22Rv1 (cell line): ENCODE data around the gene RSBN1L.

ENCODE experiments used
- H3K27ac ChIP-seq: fragments of 450-650 bp; 2 replicates; pipeline ENCODE4 v1.5.1; 2017
- CTCF ChIP-seq: fragments of 450-650 bp; IDR thresholded peaks from 2 replicates; pipeline ENCODE4 v1.5.1; 2017; ENCODE audit warnings: mild to moderate bottlenecking
- ZFX ChIP-seq: fragments of 450-650 bp; IDR thresholded peaks from 2 replicates; pipeline ENCODE4 v1.6.1; 2017; ENCODE audit warnings: antibody characterized with exemption, borderline replicate concordance

RSBN1L gene

GRCh38 chr7:77824636-77825035, 128.4 kb downstream of the RSBN1L start:
- no peak overlapping the region for H3K27ac ChIP-seq
- TF ChIP-seq CTCF (no peak), ZFX (no peak)

DNA sequence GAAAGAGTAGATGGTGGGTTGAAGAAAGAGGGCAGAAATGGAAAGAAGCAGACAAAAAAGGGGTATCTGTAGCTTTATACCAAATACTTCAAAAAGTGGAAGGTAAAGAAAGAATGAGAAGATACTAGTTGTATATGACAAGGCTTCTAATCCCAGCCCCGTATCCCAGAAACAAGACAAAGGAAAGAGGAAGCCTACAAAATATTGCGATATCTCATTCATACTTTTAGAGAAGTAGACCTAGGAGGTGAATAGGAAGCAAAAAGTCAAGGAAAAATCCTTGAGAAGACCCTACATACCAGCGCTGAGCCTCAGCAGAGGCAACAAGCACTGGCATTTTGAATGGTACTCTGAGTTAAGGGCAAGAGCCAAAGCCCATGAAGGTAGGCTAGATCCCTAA, 128.9 kb downstream of the RSBN1L start:
- no peak overlapping the region for H3K27ac ChIP-seq
- no peak for TF ChIP-seq CTCF

GRCh38 chr7:77826300-77826699, 130.0 kb downstream of the RSBN1L start:
- TF ChIP-seq ZFX (no peak), CTCF (no peak)
- H3K27ac ChIP-seq = no peak overlapping the region

GRCh38 chr7:77827999-77828398, 131.7 kb downstream of the RSBN1L start:
- H3K27ac ChIP-seq = no peak overlapping the region
- TF ChIP-seq ZFX (no peak), CTCF (no peak)

DNA sequence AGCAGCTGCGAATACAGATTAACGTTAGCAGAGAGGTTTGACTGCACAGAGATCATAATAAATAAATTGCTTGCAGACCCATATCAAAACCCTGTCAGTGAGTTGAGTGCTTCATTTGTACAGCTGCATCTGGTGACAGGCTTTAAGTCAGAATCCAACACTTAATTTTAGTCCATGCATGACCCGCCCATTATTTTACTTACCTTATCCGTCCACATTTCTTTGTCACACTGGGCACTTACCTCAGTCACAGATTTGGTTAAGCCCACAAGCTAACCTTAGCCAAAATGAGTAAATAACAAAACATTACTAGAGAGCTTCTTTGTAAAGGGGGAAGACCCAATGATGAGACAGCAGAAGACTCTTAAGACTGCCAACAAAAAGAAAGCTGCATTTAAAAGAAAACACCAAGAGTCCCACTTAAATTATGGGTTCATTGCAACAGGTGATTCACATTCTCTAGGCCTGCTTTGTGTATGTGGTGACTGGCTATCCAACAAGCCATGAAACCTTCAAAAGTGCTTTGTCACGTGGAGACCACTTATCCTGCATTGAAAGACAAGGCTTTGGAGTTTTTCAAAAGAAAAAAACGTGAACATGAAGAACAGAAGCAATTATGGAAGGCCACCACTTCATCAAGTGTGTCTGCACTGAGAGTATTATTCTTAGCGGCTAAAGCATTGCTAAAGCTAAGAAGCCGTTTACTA, 134.5 kb downstream of the RSBN1L start:
- no peak overlapping the region for H3K27ac ChIP-seq
- no peak for TF ChIP-seq CTCF
- TF ChIP-seq ZFX = no peak

DNA sequence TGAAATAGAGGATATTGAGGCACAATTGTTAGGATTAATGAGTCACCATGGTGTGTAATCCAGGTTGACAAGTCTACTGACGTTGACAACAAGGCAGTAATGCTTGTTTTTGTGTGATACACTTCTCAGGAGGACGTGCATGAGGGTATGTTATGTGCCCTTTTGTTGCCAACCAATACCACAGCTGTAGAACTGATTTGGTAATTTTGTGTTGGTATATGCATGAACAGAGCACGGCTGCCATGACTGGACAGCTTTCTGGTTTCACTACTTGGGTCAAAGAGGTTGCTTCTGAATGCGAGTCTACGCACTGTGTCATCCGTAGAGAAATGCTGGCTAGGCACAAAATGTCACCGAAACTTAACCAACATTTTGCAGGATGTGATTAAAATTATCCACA, 135.2 kb downstream of the RSBN1L start:
- H3K27ac ChIP-seq = no peak overlapping the region
- TF ChIP-seq CTCF (no peak), ZFX (no peak)

DNA sequence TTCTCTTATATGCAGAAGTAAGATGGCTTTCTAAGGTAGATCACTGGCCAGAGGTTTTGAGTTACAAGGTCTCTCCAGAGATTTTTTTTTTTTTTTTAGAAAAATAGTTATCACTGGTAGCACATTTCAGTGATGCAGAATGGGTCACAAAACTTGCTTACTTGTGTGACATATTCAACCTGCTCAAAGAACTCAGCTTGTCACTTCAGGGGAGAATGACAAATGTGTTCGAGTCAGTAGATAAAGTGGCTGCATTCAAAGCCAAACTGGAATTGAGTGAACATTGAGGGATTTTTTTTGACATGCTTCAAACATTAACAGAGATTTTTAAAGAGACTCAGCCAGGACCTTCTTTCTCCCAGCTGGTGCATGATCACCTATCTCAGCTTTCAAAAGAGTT, 135.7 kb downstream of the RSBN1L start:
- H3K27ac ChIP-seq = no peak overlapping the region
- TF ChIP-seq CTCF (no peak), ZFX (no peak)
